ENCODE results near the gene JMJD4.

DNA sequence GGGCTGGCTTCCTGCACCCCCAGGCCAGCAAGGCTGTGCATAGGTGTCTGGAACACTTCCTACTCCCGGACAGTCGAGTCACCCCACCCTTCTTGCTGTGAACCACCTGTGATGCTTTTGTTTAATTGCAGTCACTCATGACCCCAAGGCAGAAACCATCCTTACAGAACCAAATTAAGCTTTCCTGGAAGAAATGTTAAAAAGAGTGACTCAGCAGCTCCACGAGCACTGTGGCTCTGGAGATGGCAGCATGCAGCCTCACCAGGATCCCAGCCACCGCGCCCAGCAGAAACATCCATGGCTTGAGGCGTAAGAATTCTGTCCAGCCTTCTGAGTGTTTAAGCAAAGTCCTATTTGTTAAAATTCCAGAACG, 28.9 kb upstream of the JMJD4 start:
- TF ChIP-seq, protein P1, sequence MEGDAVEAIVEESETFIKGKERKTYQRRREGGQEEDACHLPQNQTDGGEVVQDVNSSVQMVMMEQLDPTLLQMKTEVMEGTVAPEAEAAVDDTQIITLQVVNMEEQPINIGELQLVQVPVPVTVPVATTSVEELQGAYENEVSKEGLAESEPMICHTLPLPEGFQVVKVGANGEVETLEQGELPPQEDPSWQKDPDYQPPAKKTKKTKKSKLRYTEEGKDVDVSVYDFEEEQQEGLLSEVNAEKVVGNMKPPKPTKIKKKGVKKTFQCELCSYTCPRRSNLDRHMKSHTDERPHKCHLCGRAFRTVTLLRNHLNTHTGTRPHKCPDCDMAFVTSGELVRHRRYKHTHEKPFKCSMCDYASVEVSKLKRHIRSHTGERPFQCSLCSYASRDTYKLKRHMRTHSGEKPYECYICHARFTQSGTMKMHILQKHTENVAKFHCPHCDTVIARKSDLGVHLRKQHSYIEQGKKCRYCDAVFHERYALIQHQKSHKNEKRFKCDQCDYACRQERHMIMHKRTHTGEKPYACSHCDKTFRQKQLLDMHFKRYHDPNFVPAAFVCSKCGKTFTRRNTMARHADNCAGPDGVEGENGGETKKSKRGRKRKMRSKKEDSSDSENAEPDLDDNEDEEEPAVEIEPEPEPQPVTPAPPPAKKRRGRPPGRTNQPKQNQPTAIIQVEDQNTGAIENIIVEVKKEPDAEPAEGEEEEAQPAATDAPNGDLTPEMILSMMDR (IDR thresholded peaks at IDR 0.05; ENCODE audit: low read length): no peak
- no peak for TF ChIP-seq EZH2 (optimal IDR thresholded peaks at IDR 0.05; ENCODE audit: low read depth, low read length)
- TF ChIP-seq EZH2phosphoT487 (IDR thresholded peaks at IDR 0.05; ENCODE audit: low read length): no peak

Data from MM.1S (cell line).